ENCODE results near the gene MMP23B.
"Not testable (repeated sequence)": the region's sequence is repeated elsewhere in the genome, so short reads cannot be mapped to it uniquely, and the experiment has no call there.

The MMP23B gene

DNA sequence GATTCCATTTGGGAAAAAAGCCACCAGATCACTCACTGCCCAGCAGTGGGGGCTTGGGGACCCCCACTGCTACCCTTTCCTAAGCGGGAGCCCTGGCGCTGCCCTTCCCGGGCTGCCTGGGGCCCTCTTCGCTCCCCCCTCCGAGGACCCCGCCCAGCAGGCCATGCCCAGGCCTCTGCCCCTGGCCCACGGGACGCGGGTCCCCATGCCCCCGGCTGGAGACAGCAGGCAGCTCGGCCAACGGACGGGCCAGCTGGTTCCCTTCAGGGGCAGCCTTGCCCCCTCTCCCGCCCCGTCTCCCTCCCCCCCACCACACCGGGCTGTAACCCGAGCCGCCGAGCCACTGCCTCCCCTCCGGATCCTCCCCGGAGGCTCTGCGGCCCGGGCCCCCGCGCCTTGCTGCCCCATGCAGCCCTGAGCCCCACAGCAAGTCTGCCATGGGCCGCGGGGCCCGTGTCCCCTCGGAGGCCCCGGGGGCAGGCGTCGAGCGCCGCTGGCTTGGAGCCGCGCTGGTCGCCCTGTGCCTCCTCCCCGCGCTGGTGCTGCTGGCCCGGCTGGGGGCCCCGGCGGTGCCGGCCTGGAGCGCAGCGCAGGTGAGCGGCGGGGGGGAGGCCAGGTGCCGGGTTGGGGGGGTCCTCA is at the start of gene MMP23B:
Gene MMP23B (plus strand): TSS at position 392 of the 639 bp plus-strand sequence. CDS start 46 bp downstream, at position 438.
- no peak for DNase-seq

DNA sequence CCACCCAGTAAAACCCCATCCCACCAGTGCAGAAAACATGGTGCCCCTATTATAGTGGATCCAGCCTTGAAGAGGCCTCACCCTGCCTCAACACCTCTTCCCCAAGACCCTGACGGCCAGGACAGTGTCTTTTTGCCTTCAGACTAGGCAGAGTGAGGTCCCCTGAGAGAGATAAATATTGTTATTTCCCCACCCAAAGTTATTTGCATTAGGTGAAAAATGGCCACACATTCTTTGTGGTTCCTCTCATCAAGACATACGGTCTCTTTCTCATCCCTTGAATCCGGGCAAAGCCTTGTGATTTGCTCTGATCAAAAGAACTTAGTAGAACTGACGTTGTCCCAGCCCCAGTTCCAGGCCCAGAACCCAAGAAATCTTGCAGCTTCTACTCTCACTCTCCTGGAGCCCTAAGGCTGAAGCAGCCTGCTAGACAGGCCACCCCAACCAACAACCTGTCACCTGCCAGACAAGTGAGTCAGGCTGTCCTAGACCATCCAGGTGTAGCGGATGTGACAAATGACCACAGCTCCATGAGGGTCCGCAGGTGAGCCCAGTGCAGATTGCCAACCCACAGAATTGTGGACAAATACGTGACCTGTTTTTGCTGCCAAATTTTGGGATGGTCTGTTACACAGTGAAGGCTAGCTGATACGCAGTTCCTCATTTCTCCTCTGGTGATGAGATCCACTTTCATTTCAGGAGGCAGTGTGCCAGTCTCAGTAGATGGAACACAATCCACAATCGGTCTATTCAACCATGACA is 49.2 kb upstream of the MMP23B start:
- peak; percentile 6 for DNase-seq

DNA sequence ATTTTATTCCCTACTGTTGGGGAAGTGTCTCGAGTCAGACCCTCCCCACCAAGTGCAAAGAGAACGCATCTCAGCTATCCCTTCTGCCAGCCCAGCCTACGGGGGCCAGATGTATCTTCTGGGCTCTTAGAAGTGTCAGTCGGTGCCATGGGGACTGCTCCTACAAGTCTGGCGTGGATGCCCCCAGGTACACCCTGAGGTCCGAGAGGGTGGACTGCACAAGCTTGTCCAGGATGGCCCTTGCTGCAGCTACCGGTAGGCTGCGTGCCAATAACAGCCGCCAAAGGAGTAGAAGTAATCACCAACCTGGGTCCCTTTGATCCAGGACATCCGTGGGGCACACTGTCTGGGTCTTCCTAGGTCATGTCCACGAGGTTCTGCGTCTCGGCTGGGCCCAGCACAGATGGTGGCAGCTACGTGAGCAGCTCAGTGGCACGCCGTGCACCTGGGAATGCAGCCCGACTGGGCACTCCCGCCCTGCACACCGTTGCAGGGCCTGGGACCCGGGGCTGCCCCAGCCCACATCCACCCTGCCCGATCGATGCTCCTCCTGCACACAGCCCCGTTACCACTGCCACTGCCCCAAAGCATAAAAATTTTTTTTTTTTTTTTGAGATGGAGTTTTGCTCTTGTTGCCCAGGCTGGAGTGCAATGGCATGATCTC is 48.5 kb upstream of the MMP23B start:
- DNase-seq, result no peak

DNA sequence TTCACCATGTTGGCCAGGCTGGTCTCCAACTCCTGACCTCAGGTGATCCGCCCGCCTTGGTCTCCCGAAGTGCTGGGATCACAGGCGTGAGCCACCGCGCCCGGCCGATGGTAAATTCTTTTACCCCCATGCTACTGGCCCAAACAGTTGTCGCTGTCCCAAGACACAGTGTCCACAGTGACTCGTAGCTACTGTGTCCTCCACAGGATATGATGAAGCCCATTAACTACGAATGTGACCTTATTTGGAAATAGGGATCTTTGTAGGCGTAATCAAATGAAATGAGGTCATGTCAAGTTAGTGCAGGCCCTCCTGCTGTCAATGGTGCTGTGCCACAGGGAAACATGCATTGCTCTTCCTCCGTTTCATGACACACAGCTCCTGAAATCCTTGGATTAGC is 40.5 kb upstream of the MMP23B start:
- DNase-seq, result peak; percentile 15

DNA sequence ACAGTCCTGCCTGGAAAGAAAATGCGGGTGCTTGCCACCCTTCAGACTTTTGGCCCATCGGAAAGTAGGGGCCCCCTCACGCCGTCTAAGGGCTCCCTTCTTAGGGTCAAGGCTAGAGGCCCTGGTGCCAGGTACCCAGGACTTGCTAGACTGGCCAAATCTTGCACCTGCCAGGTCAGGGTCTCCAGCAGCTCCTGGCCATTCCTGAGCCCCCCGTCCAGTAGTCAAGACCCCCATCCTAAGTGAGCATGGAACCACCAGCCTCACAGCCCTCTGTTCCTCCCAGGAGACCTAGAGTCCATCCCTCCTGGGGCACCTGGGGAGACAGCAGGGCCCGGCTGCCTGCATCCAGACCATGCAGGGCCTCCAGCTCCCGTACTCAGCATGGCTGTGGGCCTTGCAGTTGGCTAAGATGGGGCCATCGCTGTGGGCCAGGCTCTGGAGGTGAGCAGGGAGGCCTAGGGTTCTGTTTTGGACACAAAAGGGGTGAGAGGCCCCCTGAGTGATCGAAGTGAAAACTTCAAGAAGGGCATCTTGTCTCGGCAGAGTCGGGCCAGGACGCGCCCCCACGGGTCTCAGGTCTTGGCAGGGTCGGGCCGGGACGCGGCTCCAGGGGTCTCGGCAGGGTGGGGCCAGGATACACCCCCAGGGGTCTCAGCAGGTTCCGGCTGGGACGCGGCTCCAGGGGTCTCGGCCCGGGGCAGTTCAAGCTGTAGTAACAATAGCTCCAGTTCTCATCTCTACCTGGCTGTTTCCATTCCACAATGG is 38.0 kb upstream of the MMP23B start:
- DNase-seq, result no peak

DNA sequence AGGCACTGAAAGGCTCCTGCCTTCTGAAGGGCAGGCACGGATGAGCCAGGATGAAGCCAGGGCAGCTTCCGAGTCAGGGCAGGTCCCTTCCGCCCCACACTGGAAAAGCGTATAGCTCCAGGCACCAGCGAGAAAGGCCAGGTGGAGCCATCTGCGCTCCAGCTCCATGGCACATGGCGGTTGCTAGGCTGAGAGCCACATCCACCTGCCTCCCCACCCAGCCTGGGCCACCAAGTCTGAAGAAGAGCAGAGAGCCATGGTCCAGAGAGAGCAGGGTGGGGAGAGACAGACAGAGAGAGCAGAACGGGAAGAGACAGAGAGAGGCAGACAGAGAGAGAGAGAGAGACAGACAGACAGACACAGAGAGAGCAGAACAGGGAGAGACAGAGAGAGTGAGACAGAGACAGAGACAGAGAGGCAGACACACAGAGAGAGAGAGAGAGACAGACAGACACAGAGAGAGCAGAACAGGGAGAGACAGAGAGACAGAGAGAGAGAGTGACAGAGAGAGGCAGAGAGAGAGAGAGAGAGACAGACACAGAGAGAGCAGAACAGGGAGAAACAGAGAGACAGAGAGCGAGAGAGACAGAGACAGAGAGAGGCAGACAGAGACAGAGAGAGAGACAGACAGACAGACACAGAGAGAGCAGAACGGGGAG is 37.2 kb upstream of the MMP23B start:
- DNase-seq, result no peak

DNA sequence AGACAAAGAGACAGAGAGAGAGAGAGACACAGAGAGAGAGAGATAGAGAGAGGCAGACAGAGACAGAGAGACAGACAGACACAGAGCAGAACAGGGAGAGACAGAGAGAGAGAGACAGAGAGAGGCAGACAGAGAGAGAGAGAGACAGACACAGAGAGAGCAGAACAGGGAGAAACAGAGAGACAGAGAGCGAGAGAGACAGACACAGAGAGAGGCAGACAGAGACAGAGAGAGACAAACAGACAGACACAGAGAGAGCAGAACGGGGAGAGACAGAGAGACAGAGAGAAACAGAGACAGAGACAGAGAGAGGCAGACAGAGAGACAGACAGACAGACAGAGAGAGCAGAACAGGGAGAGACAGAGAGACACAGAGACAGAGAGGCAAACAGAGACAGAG is 36.6 kb upstream of the MMP23B start:
- not testable (repeated sequence) for DNase-seq

DNA sequence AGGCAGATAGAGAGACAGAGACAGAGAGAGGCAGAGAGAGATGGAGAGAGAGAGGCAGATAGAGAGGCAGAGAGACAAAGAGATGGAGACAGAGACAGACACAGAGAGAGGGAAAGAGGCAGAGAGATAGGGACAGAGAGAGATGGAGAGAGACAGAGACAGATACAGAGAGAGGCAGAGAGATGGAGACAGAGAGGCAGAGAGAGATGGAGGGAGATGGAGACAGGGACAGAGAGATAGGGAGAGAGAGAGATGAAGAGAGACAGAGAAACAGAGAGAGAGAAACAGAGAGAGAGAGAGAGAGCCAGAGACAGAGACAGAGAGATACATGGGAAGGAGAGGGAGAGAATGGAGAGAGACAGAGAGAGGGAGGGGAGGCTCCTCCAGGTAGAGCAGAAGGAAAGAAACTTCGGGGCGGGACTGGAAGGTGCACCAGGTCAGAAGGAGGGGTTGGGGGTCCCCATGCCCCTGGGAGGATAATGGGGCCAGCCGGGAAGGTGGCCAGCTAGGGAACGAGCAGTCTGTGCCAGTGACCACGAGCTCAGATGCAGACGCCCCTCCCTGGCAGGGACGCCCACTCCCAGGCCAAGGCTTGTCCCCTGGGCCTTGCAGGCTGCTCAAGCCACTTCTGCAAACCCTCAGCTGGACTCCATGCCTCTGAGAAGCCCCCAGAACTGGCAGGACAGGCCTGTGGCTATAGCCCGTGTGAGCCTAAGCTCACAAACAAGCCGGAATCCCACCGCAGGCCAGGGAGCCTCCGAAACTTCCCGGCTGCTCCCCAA is 35.3 kb upstream of the MMP23B start:
- no peak for DNase-seq

DNA sequence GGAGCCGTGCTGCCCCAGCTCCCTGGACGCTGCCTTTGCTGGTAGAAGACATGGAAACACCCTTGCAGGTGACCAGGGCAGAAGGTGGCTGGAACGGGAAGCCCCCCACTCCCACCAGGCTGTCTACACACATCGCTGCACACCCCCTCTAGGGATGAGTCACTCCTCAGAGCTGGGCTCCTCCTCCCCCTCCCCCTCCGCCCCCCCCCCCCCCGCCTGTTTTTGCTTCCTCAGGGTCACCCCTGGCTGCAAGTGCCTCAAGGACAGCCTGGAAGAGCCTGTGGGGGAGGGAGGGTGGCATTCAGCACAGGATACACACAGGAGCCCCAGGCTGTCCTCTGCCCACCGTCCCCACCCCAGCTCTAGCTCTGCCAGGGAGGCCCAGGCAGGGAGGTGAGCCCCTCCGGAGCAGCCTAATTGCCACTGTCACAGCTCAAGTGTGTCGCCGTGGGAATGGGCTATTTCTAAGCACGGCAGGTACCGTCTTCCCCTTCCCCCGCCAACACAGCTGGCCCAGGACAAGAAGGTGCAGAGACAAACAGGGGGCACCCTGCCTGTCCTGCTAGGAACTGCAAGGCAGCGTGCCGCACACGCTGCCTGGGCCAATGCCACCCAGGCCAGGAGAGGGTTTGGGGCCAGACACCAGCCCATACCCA is 34.6 kb upstream of the MMP23B start:
- DNase-seq, result peak; percentile 21

DNA sequence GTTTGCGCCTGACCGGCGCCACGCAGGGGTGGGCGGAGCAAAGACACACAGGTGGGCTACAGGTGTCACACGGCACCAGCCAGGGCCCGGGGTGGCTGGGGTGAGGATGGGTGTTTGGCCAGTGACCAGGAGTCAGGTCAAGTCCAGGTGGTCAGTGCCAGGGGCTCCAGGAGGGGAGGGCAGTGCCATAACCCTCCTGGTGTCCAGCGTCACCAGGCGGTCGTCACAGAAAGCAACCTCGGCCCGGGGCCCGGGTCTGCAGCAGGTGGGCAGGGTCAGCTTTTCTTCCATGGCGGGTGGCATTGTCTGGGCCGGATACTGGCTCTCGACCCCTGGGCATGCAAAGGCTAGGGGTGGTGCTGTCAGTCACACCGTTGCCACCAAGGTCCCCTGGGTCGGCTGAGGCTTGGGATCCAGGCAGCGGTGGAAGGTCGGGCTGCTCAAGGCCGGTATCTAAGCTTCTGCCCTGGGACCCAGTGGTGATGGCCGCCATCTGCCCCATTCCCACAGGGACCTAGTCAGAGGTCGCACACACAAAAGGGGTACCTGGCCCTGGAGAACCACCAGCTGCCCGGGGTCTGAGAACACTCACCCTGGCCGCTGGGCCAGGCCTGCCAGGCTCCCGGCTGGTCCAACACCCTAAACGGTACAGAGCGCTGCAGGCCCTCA is 33.8 kb upstream of the MMP23B start:
- DNase-seq, result no peak

DNA sequence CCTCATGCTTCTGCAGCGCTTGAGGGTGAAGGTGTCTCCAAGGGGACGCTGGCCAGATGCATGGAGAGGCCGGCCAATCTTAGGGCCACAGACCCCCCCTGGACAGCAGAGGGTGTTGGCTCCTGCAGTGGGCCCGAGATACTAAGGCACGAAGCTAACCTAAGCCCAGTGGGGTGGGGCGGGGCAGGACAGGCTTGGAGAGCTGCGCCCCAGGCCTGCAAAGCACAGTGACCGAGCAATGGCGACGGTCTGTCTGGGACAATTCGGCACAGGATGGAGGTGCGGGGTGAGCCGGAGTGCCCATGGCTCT is 33.3 kb upstream of the MMP23B start:
- no peak for DNase-seq

DNA sequence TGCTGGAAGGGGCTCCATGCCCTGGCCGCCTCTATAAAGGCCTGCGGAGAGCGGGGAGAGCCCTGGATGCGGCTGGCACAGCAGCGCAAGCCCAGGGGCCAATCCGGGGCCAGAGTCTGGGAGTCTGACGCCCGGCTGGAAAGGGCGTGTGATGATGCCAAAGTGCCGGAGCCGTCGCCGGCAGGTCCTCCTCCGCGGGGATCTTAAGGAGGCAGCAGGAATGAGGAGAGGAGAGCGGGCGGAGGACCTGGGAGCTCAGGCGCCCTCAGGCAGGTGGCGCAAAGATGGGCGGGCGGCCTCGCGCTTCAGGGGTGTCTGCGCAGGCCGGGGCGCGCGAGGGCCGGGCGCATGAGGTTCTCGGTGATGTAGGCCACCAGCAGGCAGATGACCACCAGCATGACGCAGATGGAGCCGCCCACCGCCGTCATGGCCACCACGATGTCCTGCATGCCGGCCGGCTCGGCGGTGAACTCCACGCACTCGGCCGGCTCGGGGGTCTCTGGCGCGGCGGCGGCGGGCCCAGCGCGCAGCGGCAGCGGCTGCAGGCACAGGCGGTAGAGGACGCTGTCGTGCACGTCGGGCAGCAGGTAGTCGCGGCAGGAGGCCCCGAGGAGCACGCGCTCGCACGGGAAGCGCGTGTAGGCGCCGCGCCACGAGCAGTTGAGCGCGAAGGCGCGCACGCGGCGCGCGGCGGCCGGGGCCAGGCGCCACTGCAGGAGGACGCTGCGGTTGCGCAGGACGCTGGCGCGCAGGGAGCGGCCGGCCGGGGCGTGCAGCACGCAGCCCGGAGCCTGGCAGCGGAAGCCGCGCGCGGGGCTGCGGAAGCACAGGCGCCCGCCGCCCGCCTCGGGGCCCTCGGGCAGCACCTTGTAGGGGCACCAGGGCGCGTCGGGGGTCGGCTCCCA is 32.7 kb upstream of the MMP23B start:
- peak; percentile 32 for DNase-seq

DNA sequence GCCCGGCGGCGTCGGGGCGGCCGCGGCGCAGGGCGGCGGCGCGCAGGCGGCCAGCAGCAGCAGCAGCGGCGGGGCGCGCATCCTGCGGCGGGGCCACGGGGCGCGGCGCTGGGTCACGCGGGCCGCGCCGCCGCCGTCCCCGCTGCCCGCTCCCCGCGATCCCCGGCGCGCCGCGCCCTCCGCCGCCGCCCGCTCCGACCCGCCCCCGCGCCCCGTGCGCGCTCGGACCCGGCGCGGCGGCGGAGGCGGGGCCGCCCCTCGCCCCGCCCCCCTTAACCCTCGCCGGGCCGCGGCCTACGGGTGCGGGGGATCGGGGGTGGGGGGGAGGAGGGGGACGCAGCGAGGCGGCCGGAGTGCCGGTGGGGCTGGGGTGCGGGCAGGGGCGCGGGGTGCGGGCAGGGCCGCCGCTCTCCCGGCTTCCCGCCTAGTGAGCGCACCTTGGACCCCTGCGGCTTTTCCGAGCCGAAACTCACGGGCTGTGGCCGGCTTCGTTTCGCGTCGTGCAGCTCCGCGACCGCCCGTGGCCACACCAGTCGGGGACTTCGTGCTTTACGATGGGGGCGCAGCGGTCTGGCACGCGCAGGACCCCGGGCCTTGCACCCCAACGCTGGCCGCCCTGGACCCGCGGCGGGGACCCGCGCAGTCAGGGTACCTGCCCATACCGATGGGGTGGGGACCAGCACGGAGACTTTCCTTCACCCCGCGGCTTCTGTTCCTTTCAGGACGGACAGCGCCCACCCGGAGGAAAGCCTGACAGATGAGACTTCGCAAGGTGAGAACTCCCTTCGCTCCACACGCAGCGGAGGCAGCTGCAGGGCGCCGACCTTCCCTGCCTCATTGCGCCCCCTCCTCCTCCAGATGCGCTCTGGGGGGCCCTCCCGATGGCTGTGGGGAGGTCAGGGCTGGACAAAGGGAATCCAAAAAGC is 31.8 kb upstream of the MMP23B start, which contains the start of gene FNDC10:
Gene FNDC10 (minus strand): TSS at position 201 of the 926 bp plus-strand sequence. CDS start 120 bp downstream, at position 81.
- DNase-seq, result no peak

DNA sequence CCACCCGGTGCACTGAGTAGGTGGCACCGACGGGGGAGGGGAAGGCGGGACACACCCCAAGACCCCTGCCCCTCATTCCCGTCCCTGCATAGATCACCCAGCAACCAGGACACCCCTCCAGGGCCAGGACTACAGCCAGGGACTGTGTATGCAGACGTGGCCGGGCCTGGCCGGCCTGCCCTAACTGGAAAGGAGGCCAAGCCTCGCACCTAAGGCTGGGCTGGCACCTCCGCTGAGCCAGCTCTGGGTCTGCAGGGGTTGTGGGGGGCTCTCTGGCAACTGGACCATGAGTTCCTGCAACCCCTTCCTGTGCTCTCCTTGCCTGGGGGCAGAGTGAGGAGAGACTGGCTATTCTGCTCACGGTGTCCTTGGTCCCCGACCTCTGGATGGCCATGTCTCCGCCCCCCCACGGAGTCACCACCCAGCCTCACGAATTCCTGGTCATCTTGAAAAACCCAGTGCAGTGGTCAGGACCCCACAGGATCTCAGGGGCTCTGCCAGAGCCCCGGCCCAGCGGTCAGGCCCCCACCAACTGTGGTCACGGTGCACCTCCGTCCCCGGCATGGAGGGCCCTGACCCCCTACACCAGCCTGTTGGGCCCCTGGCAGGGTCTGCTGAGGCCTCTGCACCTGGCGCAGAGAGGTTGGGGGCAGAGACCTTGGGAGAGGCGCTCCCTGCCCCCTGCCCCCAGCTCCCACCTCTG is 31.0 kb upstream of the MMP23B start:
- no peak for DNase-seq

DNA sequence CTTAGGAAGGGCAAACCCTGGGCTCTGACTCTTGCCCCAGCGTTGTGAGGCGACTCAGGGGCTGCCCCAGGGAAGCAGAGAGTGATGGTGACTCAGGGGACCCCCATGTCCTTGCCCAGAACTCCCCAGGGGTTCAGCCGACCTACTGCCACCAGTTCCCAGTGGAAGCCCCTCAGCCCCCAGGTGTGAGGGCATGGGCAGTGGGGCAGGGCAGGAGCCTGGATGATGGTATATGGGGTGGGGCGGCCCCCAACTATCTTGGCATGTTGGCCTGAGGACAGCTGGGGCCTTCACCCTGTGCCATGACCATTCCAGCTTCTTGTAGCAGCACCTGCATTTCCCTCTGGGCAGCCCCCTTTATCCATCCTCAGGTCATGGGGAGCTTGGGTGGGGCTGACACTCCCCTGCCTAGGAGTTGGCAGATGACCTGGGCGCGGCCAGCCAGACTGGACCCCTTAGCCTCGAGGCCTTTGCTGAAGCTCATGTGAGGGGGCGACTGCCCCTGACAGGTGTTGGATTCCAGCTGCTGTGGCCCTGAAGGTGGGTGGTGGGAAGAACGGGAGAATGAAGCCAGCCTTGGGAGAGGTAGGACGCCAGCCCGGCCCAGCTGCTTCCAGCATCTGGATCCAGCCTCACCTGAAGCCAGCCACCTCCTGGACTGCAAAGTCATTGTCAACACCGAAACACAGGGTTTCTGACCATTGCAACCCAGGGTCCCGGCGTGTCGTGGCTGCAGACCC is 30.2 kb upstream of the MMP23B start:
- DNase-seq, result no peak

DNA sequence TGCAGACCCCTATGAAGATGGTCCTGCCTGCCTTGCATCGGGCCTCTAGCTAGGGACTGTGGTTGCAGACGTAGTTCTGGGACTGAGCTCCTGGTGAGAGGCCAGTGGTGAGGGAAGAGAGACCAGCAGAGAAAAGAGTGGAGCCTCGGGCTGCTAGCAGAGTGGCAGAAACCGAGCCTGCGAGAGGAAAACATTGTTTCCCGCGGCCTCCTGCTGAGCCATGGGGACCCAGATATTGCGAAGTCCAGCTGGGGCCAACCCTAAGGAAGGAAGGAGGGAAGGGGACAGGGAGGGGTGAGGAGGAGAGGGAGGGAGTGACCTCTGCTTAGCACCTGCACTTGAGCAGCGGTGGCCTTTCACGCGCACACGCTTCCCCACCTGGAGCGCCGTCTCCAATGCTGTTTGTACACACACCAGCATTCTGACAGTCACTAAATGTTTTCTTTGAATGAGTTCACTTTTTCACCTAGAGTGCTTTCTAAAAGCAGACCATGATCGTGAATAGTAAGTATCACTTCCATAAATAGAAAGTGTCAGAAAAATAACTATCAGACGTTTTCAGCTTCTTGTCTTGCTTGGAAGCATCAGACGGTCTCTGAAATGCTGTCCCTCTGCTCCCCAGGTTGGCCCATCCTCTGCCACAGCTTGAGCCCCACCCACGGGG is 29.5 kb upstream of the MMP23B start:
- DNase-seq, result no peak

Data from MV-4-11 (cell line).